ENCODE data around the gene DFFA.
"Not testable (repeated sequence)": the region's sequence is repeated elsewhere in the genome, so short reads cannot be mapped to it uniquely, and the experiment has no call there.

The DFFA gene

GRCh38 chr1:10430216-10431069 lies 41.9 kb downstream of the DFFA start, which contains the start of gene CENPS:
Gene CENPS (plus strand): TSS chr1:10430433. CDS start chr1:10430518, 85 bp downstream.
- peak; percentile 84 to 92 for DNase-seq (ENCODE audit: low read depth in 2 of 2)

GRCh38 chr1:10429868-10430215 lies 42.5 kb downstream of the DFFA start:
- no peak for DNase-seq (ENCODE audit: low read depth in 2 of 2)

GRCh38 chr1:10428984-10429383 lies 43.3 kb downstream of the DFFA start:
- DNase-seq (ENCODE audit: low read depth in 2 of 2): no peak

- DNase-seq (ENCODE audit: low read depth in 2 of 2): not testable (repeated sequence)
These were observed 45.8 kb downstream of the DFFA start for GRCh38 chr1:10426535-10426848.

- not testable (repeated sequence) for DNase-seq (ENCODE audit: low read depth in 2 of 2)
These were observed 46.3 kb downstream of the DFFA start for GRCh38 chr1:10425826-10426534.

- DNase-seq (ENCODE audit: low read depth in 2 of 2): no peak
These were observed 47.7 kb downstream of the DFFA start for GRCh38 chr1:10424651-10425050.

- no peak for DNase-seq (ENCODE audit: low read depth in 2 of 2)
These were observed 48.3 kb downstream of the DFFA start for GRCh38 chr1:10424034-10424433.

GRCh38 chr1:10421637-10422036 lies 50.7 kb downstream of the DFFA start:
- no peak for DNase-seq (ENCODE audit: low read depth in 2 of 2)

GRCh38 chr1:10419351-10419750 lies 53.0 kb downstream of the DFFA start:
- DNase-seq (ENCODE audit: low read depth in 2 of 2): no peak

- not testable (repeated sequence) for DNase-seq (ENCODE audit: low read depth in 2 of 2)
These were observed 53.6 kb downstream of the DFFA start for GRCh38 chr1:10418741-10419140.

- DNase-seq (ENCODE audit: low read depth in 2 of 2): not testable (repeated sequence)
These were observed 56.4 kb downstream of the DFFA start for GRCh38 chr1:10415967-10416366.

GRCh38 chr1:10415211-10415930 lies 57.0 kb downstream of the DFFA start:
- no peak for DNase-seq (ENCODE audit: low read depth in 2 of 2)

GRCh38 chr1:10407201-10407600 lies 65.1 kb downstream of the DFFA start:
- DNase-seq (ENCODE audit: low read depth in 2 of 2): no peak

All from stimulated activated CD4-positive, alpha-beta T cell treated with anti-CD3 and anti-CD28 coated beads, Interleukin-12 subunit alpha, Interleukin-12 subunit beta, amount 100 ng/mL, for 24 hours (primary cell).